AG09309 (cell line): Measurements from ENCODE around the gene MRPL38.

Experiments used
- DNase-seq: peaks from one replicate; pipeline ENCODE4 v3.0.0-alpha.2; 2010; ENCODE audit warnings: low read depth
- H3K4me3 ChIP-seq: 2 replicates; pipeline ENCODE4 v1.5.1; 2011; ENCODE audit warnings: mild to moderate bottlenecking, low read depth, low read length, moderate library complexity; ENCODE audit not compliant: control insufficient read depth
- CTCF ChIP-seq: IDR thresholded peaks from 2 replicates; pipeline ENCODE4 v1.5.1; 2011; ENCODE audit warnings: mild to moderate bottlenecking, low read depth, low read length, inconsistent platforms; ENCODE audit not compliant: insufficient read depth, control insufficient read depth; ENCODE audit errors: missing control alignments

MRPL38 gene

GRCh38 chr17:75876190-75876937 is 28.3 kb downstream of the MRPL38 start:
- peak overlapping the region; percentile 52 for H3K4me3 ChIP-seq
- no peak for TF ChIP-seq CTCF
- no peak for DNase-seq

GRCh38 chr17:75875940-75876189 is 28.8 kb downstream of the MRPL38 start:
- TF ChIP-seq CTCF, result no peak
- DNase-seq, result no peak
- no peak overlapping the region for H3K4me3 ChIP-seq

GRCh38 chr17:75875182-75875939 is 29.3 kb downstream of the MRPL38 start:
- TF ChIP-seq CTCF, result no peak
- no peak overlapping the region for H3K4me3 ChIP-seq
- no peak for DNase-seq

GRCh38 chr17:75874323-75875181 is 30.1 kb downstream of the MRPL38 start:
- no peak for TF ChIP-seq CTCF
- no peak for DNase-seq
- no peak overlapping the region for H3K4me3 ChIP-seq

GRCh38 chr17:75873587-75874322 is 30.9 kb downstream of the MRPL38 start:
- DNase-seq, result no peak
- no peak for TF ChIP-seq CTCF
- H3K4me3 ChIP-seq, result no peak overlapping the region
